GM12875 (cell line): ENCODE results near the gene SRSF11.

ENCODE experiments used
- H3K4me3 ChIP-seq: one replicate; pipeline ENCODE4 v1.5.1; 2011; ENCODE audit warnings: low read depth, low read length, control low read depth
- CTCF ChIP-seq: IDR thresholded peaks from 2 replicates; pipeline ENCODE4 v1.5.1; 2011; ENCODE audit warnings: low read depth, mild to moderate bottlenecking, control low read depth, inconsistent platforms, low read length, moderate library complexity, borderline replicate concordance; ENCODE audit not compliant: insufficient read depth

SRSF11 gene

GRCh38 chr1:70284366-70284765 lies 63.2 kb downstream of the SRSF11 start:
- no peak for TF ChIP-seq CTCF
- H3K4me3 ChIP-seq, result no peak overlapping the region

- TF ChIP-seq CTCF, result no peak
- no peak overlapping the region for H3K4me3 ChIP-seq
Observed at GRCh38 chr1:70286453-70286852, 65.3 kb downstream of the SRSF11 start.

DNA sequence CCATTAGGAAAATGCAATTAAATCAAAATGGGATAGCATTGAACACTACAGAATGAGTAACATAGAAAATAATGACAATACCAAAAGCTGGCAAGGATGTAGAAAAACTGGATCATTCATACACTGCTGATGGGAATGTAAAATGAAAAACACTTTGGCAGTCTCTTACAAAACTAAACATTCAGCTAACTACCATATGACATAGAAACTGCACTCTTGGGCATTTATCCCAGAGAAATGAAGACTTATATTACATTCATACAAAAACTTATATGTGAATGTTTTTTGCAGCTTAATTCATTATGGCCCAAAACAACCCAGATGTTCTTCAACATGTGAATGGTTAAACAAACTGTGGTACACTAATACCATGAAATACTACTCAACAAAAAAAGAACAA lies 67.0 kb downstream of the SRSF11 start:
- H3K4me3 ChIP-seq, result no peak overlapping the region
- no peak for TF ChIP-seq CTCF

DNA sequence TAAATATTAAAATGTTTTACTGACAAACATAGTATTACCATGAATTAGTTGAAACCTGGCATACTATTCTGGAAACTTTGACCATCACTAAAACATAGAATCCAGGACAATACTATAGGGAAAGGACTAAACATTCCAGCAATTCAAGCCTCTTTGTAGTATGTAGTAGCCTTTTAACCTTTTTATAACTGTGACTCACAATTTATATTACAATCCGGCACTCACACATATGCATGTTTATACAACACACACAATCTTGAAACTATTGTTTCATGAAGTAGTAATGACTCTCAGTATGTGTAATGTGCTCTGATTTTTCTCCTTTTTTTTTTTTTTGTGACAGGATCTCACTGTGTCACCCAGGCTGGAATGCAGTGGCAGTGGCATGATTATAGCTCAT lies 69.0 kb downstream of the SRSF11 start:
- no peak for TF ChIP-seq CTCF
- no peak overlapping the region for H3K4me3 ChIP-seq

GRCh38 chr1:70293186-70293843 lies 72.1 kb downstream of the SRSF11 start:
- TF ChIP-seq CTCF, result no peak
- no peak overlapping the region for H3K4me3 ChIP-seq

DNA sequence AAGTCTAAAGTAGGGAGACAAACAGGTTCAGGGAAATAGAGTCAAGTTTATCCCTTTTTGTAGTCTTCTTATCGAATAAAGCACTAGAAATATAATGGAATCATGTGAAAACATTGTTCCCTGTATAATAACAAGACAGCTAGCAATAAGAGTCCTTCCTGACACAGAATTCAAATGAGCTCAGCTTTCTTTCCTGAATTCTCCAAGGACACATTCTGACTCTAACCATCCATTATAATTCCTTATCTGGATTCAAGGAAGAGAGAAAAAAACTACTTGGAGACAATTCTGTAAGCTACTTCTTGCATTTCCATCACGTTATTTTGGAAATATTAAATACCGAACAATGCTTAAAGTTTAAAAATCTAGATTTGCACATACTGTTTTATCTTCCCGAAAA lies 74.6 kb downstream of the SRSF11 start:
- no peak for TF ChIP-seq CTCF
- no peak overlapping the region for H3K4me3 ChIP-seq

- no peak for TF ChIP-seq CTCF
- H3K4me3 ChIP-seq, result no peak overlapping the region
Observed at GRCh38 chr1:70299472-70299871, 78.3 kb downstream of the SRSF11 start.
